ENCODE results near the gene KCNJ8. TPM values are rescaled to one million over a fixed set of nuclear protein-coding genes. Genes with fewer than 3 reads are reported as not detected.

The KCNJ8 gene
- total RNA-seq, 4 donors from 2014 or later: 17.9 to 29.8 (median 25.0) TPM

DNA sequence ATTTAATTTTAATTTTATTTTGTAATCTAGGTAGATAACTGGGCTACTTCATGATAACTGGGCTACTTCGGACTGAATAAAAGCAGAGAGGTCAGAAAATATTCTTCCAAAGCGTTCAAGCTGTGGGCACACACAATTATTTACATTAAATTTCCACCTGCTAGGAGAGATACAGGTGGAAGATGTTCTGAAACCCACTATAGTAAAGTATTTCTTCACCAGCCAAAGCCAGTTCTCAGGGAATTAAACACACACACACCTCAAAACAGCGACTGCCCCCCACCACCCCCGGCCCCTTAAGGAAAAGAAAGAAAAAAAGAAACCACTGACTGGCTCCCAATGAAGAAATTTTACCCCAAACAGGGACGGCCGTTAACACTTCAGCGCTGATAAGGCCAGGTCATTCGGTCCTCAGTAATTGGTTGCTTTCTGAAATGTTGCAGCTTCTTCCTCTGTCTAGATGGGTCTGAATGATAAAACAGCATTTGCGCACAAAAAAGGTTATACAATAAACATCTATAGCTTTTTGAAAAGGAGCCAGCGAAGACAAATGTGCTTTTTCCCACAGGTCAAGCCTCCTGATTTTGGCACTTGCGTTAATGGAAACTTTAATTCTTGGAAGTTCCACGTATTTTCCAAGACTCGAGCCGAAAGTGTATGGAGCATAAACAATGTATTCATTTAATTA lies 771 bp upstream of the KCNJ8 start:
- TF ChIP-seq, protein P1, sequence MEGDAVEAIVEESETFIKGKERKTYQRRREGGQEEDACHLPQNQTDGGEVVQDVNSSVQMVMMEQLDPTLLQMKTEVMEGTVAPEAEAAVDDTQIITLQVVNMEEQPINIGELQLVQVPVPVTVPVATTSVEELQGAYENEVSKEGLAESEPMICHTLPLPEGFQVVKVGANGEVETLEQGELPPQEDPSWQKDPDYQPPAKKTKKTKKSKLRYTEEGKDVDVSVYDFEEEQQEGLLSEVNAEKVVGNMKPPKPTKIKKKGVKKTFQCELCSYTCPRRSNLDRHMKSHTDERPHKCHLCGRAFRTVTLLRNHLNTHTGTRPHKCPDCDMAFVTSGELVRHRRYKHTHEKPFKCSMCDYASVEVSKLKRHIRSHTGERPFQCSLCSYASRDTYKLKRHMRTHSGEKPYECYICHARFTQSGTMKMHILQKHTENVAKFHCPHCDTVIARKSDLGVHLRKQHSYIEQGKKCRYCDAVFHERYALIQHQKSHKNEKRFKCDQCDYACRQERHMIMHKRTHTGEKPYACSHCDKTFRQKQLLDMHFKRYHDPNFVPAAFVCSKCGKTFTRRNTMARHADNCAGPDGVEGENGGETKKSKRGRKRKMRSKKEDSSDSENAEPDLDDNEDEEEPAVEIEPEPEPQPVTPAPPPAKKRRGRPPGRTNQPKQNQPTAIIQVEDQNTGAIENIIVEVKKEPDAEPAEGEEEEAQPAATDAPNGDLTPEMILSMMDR (IDR thresholded peaks at IDR 0.05): no peak
- TF ChIP-seq EP300 (IDR thresholded peaks at IDR 0.05) (no peak), POLR2A (IDR thresholded peaks at IDR 0.05; ENCODE audit: low read depth) (no peak), POLR2AphosphoS5 (IDR thresholded peaks at IDR 0.05) (no peak)
- Histone ChIP-seq H3K27ac (replicated peaks in 1 of 4) (peak overlapping the region; percentile 87 to 92 (median 88)), H3K36me3 (no peaks in the 10 kb centered on the region), H3K4me3 (peak overlapping the region; percentile 57 to 73 (median 68)), H3K9me3 (no peaks in the 10 kb centered on the region), H3K4me1 (peaks cover 13 to 54% (median 39%) of the 10 kb centered on the region in 4 donors), H3K27me3 (no peaks in the 10 kb centered on the region)
- intact Hi-C loops (cut with DNase I): loop anchor here (2.0 kb wide), 1 partner anchor 166 kb away; the partner anchor contains the start of gene ABCC9
- WGBS: 11% methylated on average over 14 of the region's 14 CpGs
- DNase-seq (ENCODE audit: extremely low spot score): no peak

DNA sequence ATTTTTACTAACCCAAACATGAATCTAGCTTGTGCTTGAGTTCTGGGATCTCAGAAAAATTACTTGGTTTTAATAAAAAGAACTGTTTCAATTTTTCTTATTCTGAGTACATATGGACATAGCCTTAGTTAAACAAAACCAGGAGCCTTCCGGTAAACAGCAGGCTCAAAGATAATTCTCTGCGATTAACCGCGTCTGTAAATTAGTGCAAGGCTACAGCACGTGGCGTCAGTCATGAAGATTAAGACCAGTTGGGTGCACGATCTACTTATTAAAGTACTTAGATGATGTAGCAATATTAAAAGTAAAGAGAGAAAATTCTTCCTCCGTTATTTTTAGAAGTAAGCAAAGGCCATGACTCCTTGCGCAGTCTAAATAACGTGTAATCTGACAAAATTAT lies 700 bp downstream of the KCNJ8 start:
- Histone ChIP-seq H3K27ac (replicated peaks in 1 of 4) (peak overlapping the region; percentile 87 to 92 (median 88)), H3K36me3 (peaks cover 0 to 4% (median 0%) of the 10 kb centered on the region in 4 donors), H3K4me1 (peaks cover 13 to 48% (median 38%) of the 10 kb centered on the region in 4 donors), H3K27me3 (no peaks in the 10 kb centered on the region), H3K9me3 (no peaks in the 10 kb centered on the region), H3K4me3 (peak overlapping the region; percentile 57 to 73 (median 68))
- TF ChIP-seq, protein P1 (IDR thresholded peaks at IDR 0.05): no peak
- no peak for TF ChIP-seq POLR2AphosphoS5 (IDR thresholded peaks at IDR 0.05)
- no peak for TF ChIP-seq POLR2A (IDR thresholded peaks at IDR 0.05; ENCODE audit: low read depth)
- no peak for TF ChIP-seq EP300 (IDR thresholded peaks at IDR 0.05)
- intact Hi-C loops (cut with DNase I): loop anchor here (2.0 to 5.0 kb wide), 3 partner anchors 53 to 167 kb away; partner anchors contain the start of gene ABCC9
- WGBS: 7% methylated on average over 10 of the region's 10 CpGs
- DNase-seq (ENCODE audit: extremely low spot score): no peak

DNA sequence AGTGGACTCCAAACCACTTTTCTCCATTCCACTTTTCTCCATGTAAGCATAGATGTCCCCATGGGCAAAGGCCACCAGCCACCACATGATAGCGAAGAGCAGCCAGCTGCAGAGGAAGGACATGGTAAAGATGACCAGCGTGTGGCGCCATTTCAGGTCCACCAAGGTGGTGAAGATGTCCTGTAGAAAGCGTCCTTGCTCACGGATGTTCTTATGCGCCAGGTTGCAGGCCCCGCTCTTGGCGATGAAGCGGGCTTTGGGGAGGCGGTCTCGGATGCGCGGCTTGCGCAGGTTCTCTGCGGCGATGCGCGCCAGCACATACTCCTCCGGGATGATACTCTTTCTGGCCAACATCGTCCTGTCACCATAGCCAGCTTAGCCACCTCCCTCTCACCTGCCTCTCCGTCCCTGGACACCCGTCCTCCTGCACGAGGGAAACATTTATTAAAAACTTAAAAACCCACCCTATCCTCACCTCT lies 1.2 kb downstream of the KCNJ8 start:
- TF ChIP-seq POLR2A (IDR thresholded peaks at IDR 0.05; ENCODE audit: low read depth): no peak
- TF ChIP-seq, protein P1 (IDR thresholded peaks at IDR 0.05): peak; percentile 43 to 50 (median 50)
- peak; percentile 32 to 63 for TF ChIP-seq POLR2AphosphoS5 (IDR thresholded peaks at IDR 0.05)
- Histone ChIP-seq H3K27me3 (no peaks in the 10 kb centered on the region), H3K36me3 (peaks cover 0 to 4% (median 0%) of the 10 kb centered on the region in 4 donors), H3K9me3 (no peaks in the 10 kb centered on the region), H3K4me1 (peaks cover 13 to 48% (median 38%) of the 10 kb centered on the region in 4 donors), H3K4me3 (peak overlapping the region; percentile 57 to 73 (median 68)), H3K27ac (replicated peaks in 1 of 4) (peak overlapping the region; percentile 87 to 92 (median 88))
- intact Hi-C loops (cut with DNase I): loop anchor here (5.0 kb wide), 2 partner anchors 54 to 119 kb away; no protein-coding TSS in a partner anchor
- 23% methylated on average over 20 of the region's 23 CpGs for WGBS
- no peak for DNase-seq (ENCODE audit: extremely low spot score)

DNA sequence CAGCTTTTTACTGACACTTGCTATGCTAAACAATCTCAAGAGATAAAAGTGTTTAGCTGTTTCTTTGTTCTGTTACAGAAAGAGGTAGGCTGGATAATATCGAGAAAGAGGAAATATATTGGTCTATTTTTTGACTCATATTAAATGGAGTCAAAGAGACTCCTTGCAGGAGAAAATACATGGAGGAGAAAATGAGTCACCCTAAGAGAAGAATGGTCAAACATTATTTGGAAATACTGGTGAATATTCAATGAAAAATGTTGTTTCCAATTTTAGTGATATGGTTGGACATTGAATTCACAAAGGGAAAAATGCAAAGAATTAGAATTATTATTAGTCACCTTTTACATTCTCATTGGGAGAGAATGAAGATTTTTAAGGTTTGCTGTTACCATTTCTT lies 3.2 kb downstream of the KCNJ8 start:
- peaks cover 0 to 11% (median 4%) of the 10 kb centered on the region in 4 donors for H3K36me3 ChIP-seq
- peak overlapping the region in 1 of 4 donors; percentile 0 for H3K4me3 ChIP-seq
- TF ChIP-seq POLR2AphosphoS5 (IDR thresholded peaks at IDR 0.05) (no peak), POLR2A (IDR thresholded peaks at IDR 0.05; ENCODE audit: low read depth) (no peak), EP300 (IDR thresholded peaks at IDR 0.05) (no peak)
- TF ChIP-seq, protein P1 (IDR thresholded peaks at IDR 0.05): no peak
- DNase-seq (ENCODE audit: extremely low spot score): no peak
- no peaks in the 10 kb centered on the region for H3K9me3 ChIP-seq
- H3K27me3 ChIP-seq: no peaks in the 10 kb centered on the region
- peak overlapping the region in 3 of 4 donors; percentile 24 to 92 (median 87) for H3K27ac ChIP-seq (replicated peaks in 1 of 4)
- peaks cover 11 to 43% (median 32%) of the 10 kb centered on the region in 4 donors for H3K4me1 ChIP-seq
- intact Hi-C loops (cut with DNase I): loop anchor here (5.0 kb wide), 2 partner anchors 56 to 121 kb away; no protein-coding TSS in a partner anchor
- WGBS: 37% methylated on average over 1 of the region's 1 CpG

Data from esophagus muscularis mucosa (tissue), 4 donors.